ENCODE data around the gene STX8.

STX8 gene

DNA sequence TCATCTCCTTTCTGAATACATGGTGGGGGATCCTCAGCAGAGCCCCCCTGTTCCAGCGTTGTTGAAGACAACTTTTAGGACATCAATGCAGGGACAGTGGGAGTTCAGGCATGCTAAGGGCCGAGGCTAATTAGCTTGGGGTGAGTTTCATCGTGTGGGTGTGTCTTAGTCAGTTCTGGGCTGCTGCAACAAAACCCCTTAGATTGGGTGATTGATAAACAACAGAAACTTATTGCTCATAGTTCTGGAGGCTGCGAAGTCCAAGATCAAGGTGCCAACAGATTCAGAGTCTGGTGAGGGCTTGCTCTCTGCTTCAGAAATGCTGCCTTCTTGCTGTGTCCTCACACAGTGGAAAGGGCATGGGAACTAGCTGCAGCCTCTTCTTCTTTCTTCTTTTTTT lies 340.3 kb downstream of the STX8 start:
- ChIA-PET CTCF (no interaction called here), POLR2A (no interaction called here)
- TF ChIP-seq CTCF (IDR thresholded peaks at IDR 0.05; ENCODE audit: insufficient read depth, low read length, missing control alignments): no peak
- H3K4me3 ChIP-seq (ENCODE audit: low read depth, low read length): no peak overlapping the region
- no peak for DNase-seq (ENCODE audit: low read depth, low spot score)

DNA sequence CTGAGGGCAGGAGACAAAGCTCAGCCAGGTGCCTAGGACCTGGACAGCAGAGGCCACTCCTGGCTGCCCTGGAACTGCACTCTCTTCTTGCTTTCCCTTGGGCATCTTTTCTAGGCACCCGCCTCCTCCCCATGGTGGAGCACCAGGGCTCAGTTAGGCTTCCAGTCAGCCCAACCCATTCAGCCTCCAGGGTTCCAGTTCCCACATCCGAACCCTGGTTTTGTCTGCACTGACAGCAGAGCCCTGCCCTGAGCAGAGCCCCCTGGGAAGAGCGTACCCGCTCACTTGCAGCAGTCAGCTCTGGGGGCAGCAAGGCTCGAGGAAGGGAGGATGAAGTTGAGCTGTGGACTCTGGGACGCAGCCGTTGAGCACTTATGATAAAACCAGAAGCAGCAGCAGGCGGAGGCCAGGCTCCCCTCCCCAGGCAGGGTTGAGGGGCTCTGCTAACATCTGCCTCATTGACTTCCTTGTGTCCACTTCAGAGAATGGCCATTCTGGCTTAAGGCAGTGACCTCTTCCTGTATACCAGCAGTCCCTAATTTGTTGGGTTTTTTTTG lies 341.2 kb downstream of the STX8 start:
- H3K4me3 ChIP-seq (ENCODE audit: low read depth, low read length): no peak overlapping the region
- ChIA-PET POLR2A (no interaction called here), CTCF (no interaction called here)
- no peak for TF ChIP-seq CTCF (IDR thresholded peaks at IDR 0.05; ENCODE audit: insufficient read depth, low read length, missing control alignments)
- DNase-seq (ENCODE audit: low read depth, low spot score): no peak

- CTCF ChIA-PET: no interaction called here
- POLR2A ChIA-PET: no interaction called here
- DNase-seq (ENCODE audit: low read depth, low spot score): no peak
- no peak overlapping the region for H3K4me3 ChIP-seq (ENCODE audit: low read depth, low read length)
- TF ChIP-seq CTCF (IDR thresholded peaks at IDR 0.05; ENCODE audit: insufficient read depth, low read length, missing control alignments): no peak
Observed at GRCh38 chr17:9233761-9234160, 341.9 kb downstream of the STX8 start.

GRCh38 chr17:9233271-9233599 lies 342.4 kb downstream of the STX8 start:
- POLR2A ChIA-PET: no interaction called here
- CTCF ChIA-PET: no interaction called here

GRCh38 chr17:9232591-9233270 lies 342.9 kb downstream of the STX8 start:
- CTCF ChIA-PET: no interaction called here
- TF ChIP-seq CTCF (IDR thresholded peaks at IDR 0.05; ENCODE audit: insufficient read depth, low read length, missing control alignments): no peak
- POLR2A ChIA-PET: no interaction called here
- no peak overlapping the region for H3K4me3 ChIP-seq (ENCODE audit: low read depth, low read length)
- DNase-seq (ENCODE audit: low read depth, low spot score): no peak

More at GRCh38 chr17:9233271-9233599, 342.4 kb downstream of the STX8 start:
- no peak for DNase-seq (ENCODE audit: low read depth, low spot score)
- TF ChIP-seq CTCF (IDR thresholded peaks at IDR 0.05; ENCODE audit: insufficient read depth, low read length, missing control alignments): no peak
- no peak overlapping the region for H3K4me3 ChIP-seq (ENCODE audit: low read depth, low read length)

DNA sequence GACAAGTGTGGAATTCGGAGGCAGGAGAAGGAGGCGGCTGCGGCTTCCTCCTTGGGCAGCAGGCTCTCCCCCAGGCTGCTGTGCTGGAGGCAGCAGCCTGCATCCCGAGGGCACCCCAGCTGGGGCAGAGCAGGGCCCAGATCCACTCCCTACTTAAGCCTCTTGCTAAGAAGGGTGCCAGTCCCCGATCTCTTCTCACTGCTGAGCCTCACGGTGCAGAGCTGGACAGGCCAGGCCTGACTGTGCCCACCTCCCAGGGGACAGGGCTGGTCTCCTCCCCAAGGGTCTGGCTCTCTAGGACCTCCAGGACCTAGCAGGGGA lies 343.5 kb downstream of the STX8 start:
- no peak for DNase-seq (ENCODE audit: low read depth, low spot score)
- no peak for TF ChIP-seq CTCF (IDR thresholded peaks at IDR 0.05; ENCODE audit: insufficient read depth, low read length, missing control alignments)
- H3K4me3 ChIP-seq (ENCODE audit: low read depth, low read length): no peak overlapping the region
- ChIA-PET CTCF (no interaction called here), POLR2A (no interaction called here)

All from AG04449 (cell line).